Hepatocyte (in vitro differentiated cells): ENCODE data around the gene MRPL22. TPM values are rescaled to one million over a fixed set of nuclear protein-coding genes. Genes with fewer than 3 reads are reported as not detected.

Source experiments
- DNase-seq: peaks from one replicate; pipeline ENCODE4 v3.0.0-alpha.2; 2016; ENCODE audit warnings: low spot score
- H2AFZ ChIP-seq: fragments of 200-600 bp; sonication (generic); 2 replicates; pipeline ENCODE4 v1.6.0; 2016; ENCODE audit warnings: antibody characterized with exemption, mild to moderate bottlenecking
- H3K27ac ChIP-seq: fragments of 200-600 bp; sonication (generic); 2 replicates; pipeline ENCODE4 v1.5.1; 2016; ENCODE audit warnings: mild to moderate bottlenecking
- H3K27me3 ChIP-seq: fragments of 200-600 bp; sonication (generic); 2 replicates; pipeline ENCODE4 v1.6.1; 2016
- H3K36me3 ChIP-seq: fragments of 200-600 bp; sonication (generic); replicated peaks from 2 replicates; pipeline ENCODE4 v1.5.1; 2016; ENCODE audit warnings: low read depth; ENCODE audit not compliant: insufficient read depth
- H3K4me1 ChIP-seq: fragments of 200-600 bp; sonication (generic); 2 replicates; pipeline ENCODE4 v1.5.1; 2016; ENCODE audit warnings: mild to moderate bottlenecking, moderate library complexity; ENCODE audit not compliant: insufficient read depth
- H3K4me2 ChIP-seq: fragments of 200-600 bp; sonication (generic); 2 replicates; pipeline ENCODE4 v1.6.0; 2016
- H3K4me3 ChIP-seq: fragments of 200-600 bp; sonication (generic); 2 replicates; pipeline ENCODE4 v1.5.1; 2016; ENCODE audit warnings: mild to moderate bottlenecking
- H3K79me2 ChIP-seq: fragments of 200-600 bp; sonication (generic); 2 replicates; pipeline ENCODE4 v1.6.0; 2017; ENCODE audit warnings: mild to moderate bottlenecking
- H3K9me2 ChIP-seq: fragments of 200-600 bp; sonication (generic); replicated peaks from 2 replicates; pipeline ENCODE4 v1.6.0; 2017; ENCODE audit warnings: mild to moderate bottlenecking; ENCODE audit not compliant: insufficient read depth
- H3K9me3 ChIP-seq: fragments of 200-600 bp; sonication (generic); 2 replicates; pipeline ENCODE4 v1.5.1; 2016; ENCODE audit warnings: low read depth, mild to moderate bottlenecking
- H4K20me1 ChIP-seq: fragments of 200-600 bp; sonication (generic); 2 replicates; pipeline ENCODE4 v1.6.0; 2016; ENCODE audit warnings: mild to moderate bottlenecking; ENCODE audit not compliant: insufficient read depth, poor library complexity, severe bottlenecking
- CTCF ChIP-seq: fragments of 200-600 bp; sonication (generic); IDR thresholded peaks from 2 replicates; pipeline ENCODE4 v1.5.1; 2016; ENCODE audit warnings: antibody characterized with exemption, mild to moderate bottlenecking; ENCODE audit not compliant: poor library complexity
- EZH2 ChIP-seq: fragments of 200-600 bp; sonication (generic); IDR thresholded peaks from 2 replicates; pipeline ENCODE4 v1.6.1; 2016; ENCODE audit warnings: antibody characterized with exemption, mild to moderate bottlenecking, borderline replicate concordance
- EZH2phosphoT487 ChIP-seq: fragments of 200-600 bp; sonication (generic); IDR thresholded peaks from one replicate; pipeline ENCODE4 v1.6.1; 2018; ENCODE audit warnings: antibody characterized with exemption, mild to moderate bottlenecking, low read depth, moderate library complexity; ENCODE audit not compliant: unreplicated experiment, severe bottlenecking
- WGBS: methylation state at CpG from one replicate; pipeline ENCODE4 v1.1.6; 2016; ENCODE audit warnings: low lambda C conversion rate; ENCODE audit errors: missing lambda C conversion rate; 5-methylcytosine and 5-hydroxymethylcytosine counted together
- polyA plus RNA-seq: library from polyadenylated mRNA; unstranded; fragments of >200 nt; fragmentation: Nextera tagmentation; extraction: Ambion mirVana; gene quantifications from 2 replicates; pipeline ENCODE4 v1.2.1, GENCODE V29; 2016
- total RNA-seq: library from RNA; depleted of rRNA; stranded (reverse); fragments of >200 nt; gene quantifications from 2 replicates; pipeline ENCODE4 v1.2.3, GENCODE V29; 2014

MRPL22 gene
- total and polyA plus RNA-seq, 2 experiments from 2014 or later = 34.4 to 111 TPM

- no peaks in the 10 kb centered on the region for H3K9me2 ChIP-seq
- H3K79me2 ChIP-seq = peaks cover 78% of the 10 kb centered on the region
- H3K36me3 ChIP-seq = no peaks in the 10 kb centered on the region
- TF ChIP-seq CTCF = no peak
- TF ChIP-seq EZH2phosphoT487 = no peak
- no peak for TF ChIP-seq EZH2
- H2AFZ ChIP-seq = no peak overlapping the region
- WGBS = 92% methylated on average over 6 of the region's 6 CpGs
- H3K27ac ChIP-seq = no peak overlapping the region
- H4K20me1 ChIP-seq = peaks cover 15% of the 10 kb centered on the region
- no peak for DNase-seq
- H3K27me3 ChIP-seq = no peaks in the 10 kb centered on the region
- H3K4me2 ChIP-seq = no peak overlapping the region
- H3K9me3 ChIP-seq = no peaks in the 10 kb centered on the region
- no peak overlapping the region for H3K4me3 ChIP-seq
- no peaks in the 10 kb centered on the region for H3K4me1 ChIP-seq
These were observed 6.9 kb downstream of the MRPL22 start for GRCh38 chr5:154947778-154948177.

GRCh38 chr5:154948313-154948712, 7.4 kb downstream of the MRPL22 start:
- TF ChIP-seq EZH2phosphoT487 (no peak), CTCF (no peak), EZH2 (no peak)
- no peak for DNase-seq
- H3K27ac ChIP-seq = no peak overlapping the region
- H3K9me2 ChIP-seq = no peaks in the 10 kb centered on the region
- peaks cover 72% of the 10 kb centered on the region for H3K79me2 ChIP-seq
- H3K27me3 ChIP-seq = no peaks in the 10 kb centered on the region
- H3K4me1 ChIP-seq = no peaks in the 10 kb centered on the region
- H2AFZ ChIP-seq = no peak overlapping the region
- H3K4me3 ChIP-seq = no peak overlapping the region
- H3K4me2 ChIP-seq = no peak overlapping the region
- peaks cover 15% of the 10 kb centered on the region for H4K20me1 ChIP-seq
- no peaks in the 10 kb centered on the region for H3K9me3 ChIP-seq
- no peaks in the 10 kb centered on the region for H3K36me3 ChIP-seq
- WGBS = 95% methylated on average over 4 of the region's 4 CpGs

DNA sequence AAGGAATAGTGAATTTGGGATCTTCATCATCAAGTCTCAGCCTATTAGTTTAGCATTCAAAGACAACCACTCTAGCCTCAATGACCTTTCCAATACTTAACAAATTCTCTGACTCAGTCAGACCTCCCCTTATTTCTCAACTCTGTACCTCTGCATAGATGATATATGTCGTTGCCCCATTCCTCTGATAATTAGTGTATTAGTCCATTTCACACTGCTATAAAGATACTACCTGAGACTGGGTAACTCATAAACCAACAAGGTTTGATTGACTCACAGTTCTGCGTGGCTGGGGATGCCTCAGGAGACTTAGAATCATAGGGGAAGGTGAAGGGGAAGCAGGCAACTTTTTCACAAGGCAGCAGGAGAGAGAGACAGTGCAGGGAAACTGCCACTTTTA, 8.9 kb downstream of the MRPL22 start:
- Histone ChIP-seq H3K4me2 (no peak overlapping the region), H3K27me3 (no peaks in the 10 kb centered on the region), H3K79me2 (peaks cover 64% of the 10 kb centered on the region), H3K9me3 (no peaks in the 10 kb centered on the region), H3K4me3 (no peak overlapping the region), H3K4me1 (no peaks in the 10 kb centered on the region), H3K27ac (no peak overlapping the region), H2AFZ (no peak overlapping the region), H3K9me2 (no peaks in the 10 kb centered on the region), H3K36me3 (no peaks in the 10 kb centered on the region), H4K20me1 (peaks cover 15% of the 10 kb centered on the region)
- WGBS = 88% methylated on average over 2 of the region's 2 CpGs
- no peak for TF ChIP-seq CTCF
- no peak for TF ChIP-seq EZH2phosphoT487
- DNase-seq = no peak

GRCh38 chr5:154956712-154957111, 15.8 kb downstream of the MRPL22 start:
- no peak for DNase-seq
- H2AFZ ChIP-seq = no peak overlapping the region
- no peaks in the 10 kb centered on the region for H3K36me3 ChIP-seq
- no peak overlapping the region for H3K27ac ChIP-seq
- no peaks in the 10 kb centered on the region for H3K9me3 ChIP-seq
- TF ChIP-seq EZH2phosphoT487 = no peak
- TF ChIP-seq EZH2 = no peak
- TF ChIP-seq CTCF = no peak
- no peaks in the 10 kb centered on the region for H3K27me3 ChIP-seq
- H3K4me1 ChIP-seq = no peaks in the 10 kb centered on the region
- H4K20me1 ChIP-seq = no peaks in the 10 kb centered on the region
- H3K4me2 ChIP-seq = no peak overlapping the region
- H3K4me3 ChIP-seq = no peak overlapping the region
- no peaks in the 10 kb centered on the region for H3K9me2 ChIP-seq
- peaks cover 2% of the 10 kb centered on the region for H3K79me2 ChIP-seq
